Spleen (tissue), 7 donors: ENCODE measurements around the gene KTN1.

Experiments used
- CTCF ChIP-seq, 11 experiments: fragments of 200-600 bp in 7 of 11; fragments of 450-650 bp in 4 of 11; sonication (generic) in 4 of 11; IDR thresholded peaks in 8 of 11; conservative IDR thresholded peaks in 3 of 11; 1 replicate in 7 of 11; 2 replicates in 4 of 11; pipeline versions ENCODE4 v1.4.0 to v1.8.0; 2016 to 2021; ENCODE audit warnings: antibody characterized with exemption in 11 of 11, inconsistent platforms in 4 of 11, mild to moderate bottlenecking in 1 of 11
- POLR2A ChIP-seq, 3 donors: fragments of 450-650 bp; IDR thresholded peaks; one replicate each; pipeline ENCODE4 v1.5.1; 2017; ENCODE audit warnings: antibody characterized with exemption in 3 of 3, mild to moderate bottlenecking in 1 of 3
- donor health status: DM: no; HTN: no; CAD: no; lungs with moderate emphysema.
- donor health status: DM: no; HTN: no; CAD: no.
- donor health status: DM: no; HTN: no; CAD: no.

GRCh38 chr14:55585854-55586253 lies 5.8 kb downstream of the KTN1 start:
- TF ChIP-seq POLR2A (IDR thresholded peaks at IDR 0.05) (no peak), CTCF (IDR thresholded peaks at IDR 0.05 in 8 of 11, conservative IDR thresholded peaks at IDR 0.05 in 3 of 11) (no peak)
